ENCODE data around the gene MKX. TPM values are rescaled to one million over a fixed set of nuclear protein-coding genes. Genes with fewer than 3 reads are reported as not detected.
A peak's percentile ranks its signal among the peaks of the same experiment; 100 is the strongest.

The MKX gene
- total RNA-seq, 1 donor from 2014 or later = 22.1 TPM

DNA sequence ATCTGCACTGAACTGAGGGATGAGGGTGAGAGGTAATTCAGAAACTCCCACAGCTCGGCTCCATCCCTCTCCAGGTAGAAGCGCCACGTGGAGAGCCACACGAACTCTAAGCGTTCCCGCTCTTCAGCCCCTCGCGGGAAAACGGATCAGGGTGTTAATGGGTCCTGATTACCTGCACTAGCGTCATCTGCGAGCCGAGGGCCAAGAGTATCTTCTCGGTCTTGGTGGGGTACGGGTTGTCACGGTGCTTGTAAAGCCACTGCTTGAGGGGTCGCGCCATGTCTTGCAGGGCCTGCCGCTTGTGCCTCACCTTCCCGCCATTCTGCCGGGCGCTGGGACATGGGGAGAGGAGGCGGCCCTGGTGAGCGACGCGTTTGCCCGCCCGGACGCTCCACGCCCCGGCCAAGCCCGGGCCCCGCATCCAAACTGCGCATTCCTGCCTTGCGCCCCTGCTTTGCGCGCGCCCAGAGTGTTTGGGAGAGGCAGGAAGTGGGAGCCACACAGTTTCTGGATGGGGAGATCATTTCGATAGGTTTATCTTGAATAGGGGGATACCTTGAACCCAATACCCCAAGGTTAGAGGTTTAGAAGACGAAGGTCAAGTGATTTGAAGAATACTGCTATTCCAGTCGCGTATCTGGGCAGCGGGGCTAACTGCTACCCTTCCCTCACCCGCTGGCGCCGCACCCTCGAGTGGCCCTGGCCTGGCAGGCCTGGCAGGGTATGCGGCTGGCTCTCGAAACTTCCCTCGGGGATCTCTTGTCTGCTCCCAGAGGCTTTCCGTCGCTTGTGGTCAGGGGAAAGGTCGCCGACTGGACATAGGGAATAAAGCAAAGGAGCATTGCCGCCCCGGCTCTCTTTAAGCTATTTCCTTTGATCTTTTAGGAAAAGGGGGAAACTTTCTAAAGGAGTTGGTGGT, 4.2 kb downstream of the MKX start:
- peak overlapping the region; percentile 65 for H3K27ac Mint-ChIP-seq (ENCODE audit: unreplicated experiment)
- H3K27me3 Mint-ChIP-seq (ENCODE audit: low read depth) = peaks cover 2% of the 10 kb centered on the region
- peaks cover 34% of the 10 kb centered on the region for H3K4me1 Mint-ChIP-seq (ENCODE audit: low read depth)

DNA sequence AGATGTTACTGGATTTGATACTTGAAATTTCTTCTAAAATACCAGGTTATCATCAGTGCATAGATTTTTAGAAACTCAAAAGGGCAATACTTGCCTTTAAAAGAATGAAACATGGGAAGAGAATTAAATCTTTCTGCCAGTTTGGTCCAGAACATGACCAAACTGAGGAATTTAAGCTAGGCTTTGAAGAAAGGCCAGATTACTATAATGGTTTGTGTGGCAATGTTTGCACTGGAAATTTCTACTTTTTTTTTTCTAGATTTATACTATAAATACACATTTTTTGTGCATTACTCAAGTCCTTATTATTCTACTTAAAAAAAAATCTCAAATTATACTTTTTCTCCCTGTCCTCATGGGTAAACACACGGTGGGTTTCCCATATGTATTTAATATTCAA, 9.2 kb downstream of the MKX start:
- TF ChIP-seq CTCF (IDR thresholded peaks at IDR 0.05) = no peak
- H3K27me3 Mint-ChIP-seq (ENCODE audit: low read depth) = no peaks in the 10 kb centered on the region
- H3K4me1 Mint-ChIP-seq (ENCODE audit: low read depth) = peaks cover 25% of the 10 kb centered on the region
- no peaks in the 10 kb centered on the region for H3K9me3 Mint-ChIP-seq (ENCODE audit: low read depth)
- DNase-seq (ENCODE audit: low spot score) = no peak
- peak overlapping the region; percentile 43 for H3K27ac Mint-ChIP-seq (ENCODE audit: unreplicated experiment)
- no peak overlapping the region for H3K4me3 Mint-ChIP-seq (ENCODE audit: unreplicated experiment)
- H3K36me3 Mint-ChIP-seq (ENCODE audit: low read depth) = peaks cover 10% of the 10 kb centered on the region

More for the DNA sequence above, 4.2 kb downstream of the MKX start:
- TF ChIP-seq CTCF (IDR thresholded peaks at IDR 0.05) = no peak
- peaks cover 2% of the 10 kb centered on the region for H3K36me3 Mint-ChIP-seq (ENCODE audit: low read depth)
- peak overlapping the region; percentile 69 for H3K4me3 Mint-ChIP-seq (ENCODE audit: unreplicated experiment)
- peak; percentile 81 for DNase-seq (ENCODE audit: low spot score)
- no peaks in the 10 kb centered on the region for H3K9me3 Mint-ChIP-seq (ENCODE audit: low read depth)

GRCh38 chr10:27730041-27730440, 15.6 kb downstream of the MKX start:
- H3K36me3 Mint-ChIP-seq (ENCODE audit: low read depth) = peaks cover 18% of the 10 kb centered on the region
- peaks cover 45% of the 10 kb centered on the region for H3K4me1 Mint-ChIP-seq (ENCODE audit: low read depth)
- DNase-seq (ENCODE audit: low spot score) = no peak
- H3K27me3 Mint-ChIP-seq (ENCODE audit: low read depth) = no peaks in the 10 kb centered on the region
- no peak for TF ChIP-seq CTCF (IDR thresholded peaks at IDR 0.05)
- H3K9me3 Mint-ChIP-seq (ENCODE audit: low read depth) = no peaks in the 10 kb centered on the region
- H3K27ac Mint-ChIP-seq (ENCODE audit: unreplicated experiment) = peak overlapping the region; percentile 17
- no peak overlapping the region for H3K4me3 Mint-ChIP-seq (ENCODE audit: unreplicated experiment)

DNA sequence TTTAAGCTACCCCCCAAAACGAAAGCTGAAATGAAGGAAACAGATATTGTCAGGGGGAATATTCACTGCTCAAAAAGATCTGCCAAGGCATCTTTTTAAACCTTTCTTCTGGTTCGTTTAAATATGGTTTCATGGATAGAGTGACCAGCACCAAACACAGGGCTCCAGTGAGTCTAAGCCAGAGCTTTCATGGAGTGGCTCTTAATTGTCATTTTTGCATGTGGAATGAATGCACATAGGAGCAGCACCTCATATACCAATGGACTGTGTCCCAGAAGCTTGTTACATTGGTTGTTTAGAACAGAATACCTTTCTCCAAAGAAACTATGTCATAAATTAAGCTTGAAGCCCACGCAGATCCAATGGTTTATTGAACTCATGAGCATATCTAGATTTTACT, 17.3 kb downstream of the MKX start:
- H3K4me3 Mint-ChIP-seq (ENCODE audit: unreplicated experiment) = no peak overlapping the region

GRCh38 chr10:27724287-27724686, 21.3 kb downstream of the MKX start:
- Mint-ChIP-seq H3K9me3 (ENCODE audit: low read depth) (peaks cover 5% of the 10 kb centered on the region), H3K27ac (ENCODE audit: unreplicated experiment) (no peak overlapping the region), H3K4me1 (ENCODE audit: low read depth) (peaks cover 64% of the 10 kb centered on the region), H3K36me3 (ENCODE audit: low read depth) (peaks cover 16% of the 10 kb centered on the region), H3K4me3 (ENCODE audit: unreplicated experiment) (no peak overlapping the region), H3K27me3 (ENCODE audit: low read depth) (no peaks in the 10 kb centered on the region)
- peak; percentile 69 for TF ChIP-seq CTCF (IDR thresholded peaks at IDR 0.05)
- no peak for DNase-seq (ENCODE audit: low spot score)

More for the DNA sequence above, 17.3 kb downstream of the MKX start:
- no peaks in the 10 kb centered on the region for H3K27me3 Mint-ChIP-seq (ENCODE audit: low read depth)
- no peak for DNase-seq (ENCODE audit: low spot score)
- peaks cover 14% of the 10 kb centered on the region for H3K36me3 Mint-ChIP-seq (ENCODE audit: low read depth)
- H3K9me3 Mint-ChIP-seq (ENCODE audit: low read depth) = no peaks in the 10 kb centered on the region
- H3K27ac Mint-ChIP-seq (ENCODE audit: unreplicated experiment) = no peak overlapping the region
- TF ChIP-seq CTCF (IDR thresholded peaks at IDR 0.05) = no peak
- H3K4me1 Mint-ChIP-seq (ENCODE audit: low read depth) = peaks cover 62% of the 10 kb centered on the region
